MCF 10A (cell line): Measurements from ENCODE around the gene GLDN. TPM values are rescaled to one million over a fixed set of nuclear protein-coding genes. Genes with fewer than 3 reads are reported as not detected.

Experiments
- BruUV-seq: library from RNA; stranded (reverse); fragments of 400-500 nt; replicated peaks from 2 replicates; lab custom pipeline; 2021; lab: Mats Ljungman, UMichigan
- CTCF ChIA-PET: fragments of 300-600 bp; sonication (Branson Sonifier 250); formaldehyde crosslinking; extraction: SDS; loops from one replicate; lab custom pipeline; 2021; ENCODE audit warnings: antibody characterized with exemption, inconsistent platforms; lab: Yijun Ruan, JAX
- POLR2A ChIA-PET: fragments of 300-600, 350-650 bp; sonication (Branson Sonifier 250); formaldehyde crosslinking; extraction: SDS; loops from one replicate; lab custom pipeline; 2020; ENCODE audit warnings: antibody characterized with exemption, inconsistent platforms; lab: Yijun Ruan, JAX
- DNase-seq: peaks from one replicate; pipeline ENCODE4 v3.0.0-alpha.2; 2018; ENCODE audit not compliant: unreplicated experiment
- H3K27ac Mint-ChIP-seq: one replicate; pipeline ENCODE4 v1.8.0; 2022; ENCODE audit warnings: mild to moderate bottlenecking, low read depth, mixed read lengths; ENCODE audit not compliant: unreplicated experiment
- H3K27me3 Mint-ChIP-seq: one replicate; pipeline ENCODE4 v1.8.0; 2022; ENCODE audit warnings: mixed read lengths; ENCODE audit not compliant: insufficient read depth, unreplicated experiment
- H3K36me3 Mint-ChIP-seq: one replicate; pipeline ENCODE4 v1.8.0; 2022; ENCODE audit warnings: mild to moderate bottlenecking, moderate library complexity, mixed read lengths; ENCODE audit not compliant: insufficient read depth, unreplicated experiment
- H3K4me1 Mint-ChIP-seq: one replicate; pipeline ENCODE4 v1.8.0; 2022; ENCODE audit warnings: mixed read lengths; ENCODE audit not compliant: insufficient read depth, unreplicated experiment
- H3K4me3 Mint-ChIP-seq: one replicate; pipeline ENCODE4 v1.8.0; 2022; ENCODE audit warnings: mild to moderate bottlenecking, moderate library complexity, mixed read lengths; ENCODE audit not compliant: unreplicated experiment
- H3K9me3 Mint-ChIP-seq: one replicate; pipeline ENCODE4 v1.8.0; 2022; ENCODE audit warnings: mixed read lengths; ENCODE audit not compliant: unreplicated experiment
- intact Hi-C: fragments of 100-400 bp; cut with micrococcal nuclease; formaldehyde crosslinking; loops from 2 replicates; pipeline ENCODE4 v1.14.1; 2022
- total RNA-seq: library from RNA; stranded (reverse); gene quantifications from 2 replicates; pipeline ENCODE4 v1.2.3, GENCODE V29; 2022
- TF ChIP-seq, protein P1 (sequence below): fragments of 200-600 bp; IDR thresholded peaks from one replicate; pipeline ENCODE4 v1.8.0; 2022; ENCODE audit warnings: antibody characterized with exemption, mild to moderate bottlenecking; ENCODE audit not compliant: unreplicated experiment

The GLDN gene
- total RNA-seq, 1 experiment from 2014 or later = not detected

DNA sequence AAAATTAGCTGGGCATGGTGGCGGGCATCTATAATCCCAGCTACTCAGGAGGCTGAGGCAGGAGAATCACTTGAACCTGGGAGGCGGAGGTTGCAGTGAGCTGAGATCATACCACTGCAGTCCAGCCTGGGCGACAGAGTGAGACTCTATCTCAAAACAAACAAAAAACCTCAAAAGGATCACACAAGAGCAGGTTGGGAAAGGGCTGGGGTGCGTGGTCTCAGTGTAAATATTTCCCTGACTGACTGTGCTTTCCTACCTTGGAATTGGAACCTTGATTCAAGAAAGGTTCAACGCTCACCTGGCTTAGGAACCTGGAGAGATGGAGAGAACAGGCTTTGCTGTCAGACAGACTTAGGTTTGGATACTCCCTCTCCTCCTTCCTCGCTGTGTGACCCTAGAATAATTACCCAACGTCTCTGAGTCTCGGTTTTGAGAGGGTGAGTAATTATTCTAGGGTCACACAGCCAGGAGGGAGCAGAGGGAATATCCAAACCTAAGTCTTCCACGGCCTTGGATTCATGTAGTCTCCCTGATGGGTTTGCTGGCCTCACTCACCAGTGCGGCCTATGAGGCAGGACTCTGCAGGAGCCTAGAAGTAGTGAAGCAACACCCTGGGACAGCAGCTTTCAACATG, 27.7 kb upstream of the GLDN start:
- H3K27me3 Mint-ChIP-seq = no peaks in the 10 kb centered on the region
- no TSS peak for BruUV-seq
- CTCF ChIA-PET = interaction anchor here (0.6 kb wide), 1 partner anchor 677 kb away, joined by 6 read pairs; no protein-coding TSS in a partner anchor
- no peak overlapping the region for H3K27ac Mint-ChIP-seq
- no peak overlapping the region for H3K4me3 Mint-ChIP-seq
- TF ChIP-seq, protein P1, sequence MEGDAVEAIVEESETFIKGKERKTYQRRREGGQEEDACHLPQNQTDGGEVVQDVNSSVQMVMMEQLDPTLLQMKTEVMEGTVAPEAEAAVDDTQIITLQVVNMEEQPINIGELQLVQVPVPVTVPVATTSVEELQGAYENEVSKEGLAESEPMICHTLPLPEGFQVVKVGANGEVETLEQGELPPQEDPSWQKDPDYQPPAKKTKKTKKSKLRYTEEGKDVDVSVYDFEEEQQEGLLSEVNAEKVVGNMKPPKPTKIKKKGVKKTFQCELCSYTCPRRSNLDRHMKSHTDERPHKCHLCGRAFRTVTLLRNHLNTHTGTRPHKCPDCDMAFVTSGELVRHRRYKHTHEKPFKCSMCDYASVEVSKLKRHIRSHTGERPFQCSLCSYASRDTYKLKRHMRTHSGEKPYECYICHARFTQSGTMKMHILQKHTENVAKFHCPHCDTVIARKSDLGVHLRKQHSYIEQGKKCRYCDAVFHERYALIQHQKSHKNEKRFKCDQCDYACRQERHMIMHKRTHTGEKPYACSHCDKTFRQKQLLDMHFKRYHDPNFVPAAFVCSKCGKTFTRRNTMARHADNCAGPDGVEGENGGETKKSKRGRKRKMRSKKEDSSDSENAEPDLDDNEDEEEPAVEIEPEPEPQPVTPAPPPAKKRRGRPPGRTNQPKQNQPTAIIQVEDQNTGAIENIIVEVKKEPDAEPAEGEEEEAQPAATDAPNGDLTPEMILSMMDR = no peak
- intact Hi-C loops = no loop called here
- H3K9me3 Mint-ChIP-seq = no peaks in the 10 kb centered on the region
- POLR2A ChIA-PET = no interaction called here
- no peak for DNase-seq
- no peaks in the 10 kb centered on the region for H3K36me3 Mint-ChIP-seq
- peaks cover 7% of the 10 kb centered on the region for H3K4me1 Mint-ChIP-seq

GRCh38 chr15:51314391-51315337, 26.8 kb upstream of the GLDN start:
- Mint-ChIP-seq H3K36me3 (no peaks in the 10 kb centered on the region), H3K27ac (no peak overlapping the region), H3K4me3 (no peak overlapping the region), H3K27me3 (no peaks in the 10 kb centered on the region), H3K9me3 (no peaks in the 10 kb centered on the region), H3K4me1 (peaks cover 7% of the 10 kb centered on the region)
- BruUV-seq = no TSS peak
- ChIA-PET CTCF (no interaction called here), POLR2A (no interaction called here)
- TF ChIP-seq, protein P1 = no peak
- DNase-seq = no peak
- intact Hi-C loops = no loop called here

- no peaks in the 10 kb centered on the region for H3K36me3 Mint-ChIP-seq
- DNase-seq = no peak
- intact Hi-C loops = no loop called here
- H3K27ac Mint-ChIP-seq = no peak overlapping the region
- peaks cover 7% of the 10 kb centered on the region for H3K4me1 Mint-ChIP-seq
- H3K27me3 Mint-ChIP-seq = no peaks in the 10 kb centered on the region
- no peaks in the 10 kb centered on the region for H3K9me3 Mint-ChIP-seq
- ChIA-PET CTCF (no interaction called here), POLR2A (interaction anchor here (1.1 kb wide), 1 partner anchor 10 kb away, joined by 3 read pairs; no protein-coding TSS in a partner anchor)
- BruUV-seq = no TSS peak
- TF ChIP-seq, protein P1 = no peak
- H3K4me3 Mint-ChIP-seq = no peak overlapping the region
These were observed 25.7 kb upstream of the GLDN start for GRCh38 chr15:51315726-51316125.

DNA sequence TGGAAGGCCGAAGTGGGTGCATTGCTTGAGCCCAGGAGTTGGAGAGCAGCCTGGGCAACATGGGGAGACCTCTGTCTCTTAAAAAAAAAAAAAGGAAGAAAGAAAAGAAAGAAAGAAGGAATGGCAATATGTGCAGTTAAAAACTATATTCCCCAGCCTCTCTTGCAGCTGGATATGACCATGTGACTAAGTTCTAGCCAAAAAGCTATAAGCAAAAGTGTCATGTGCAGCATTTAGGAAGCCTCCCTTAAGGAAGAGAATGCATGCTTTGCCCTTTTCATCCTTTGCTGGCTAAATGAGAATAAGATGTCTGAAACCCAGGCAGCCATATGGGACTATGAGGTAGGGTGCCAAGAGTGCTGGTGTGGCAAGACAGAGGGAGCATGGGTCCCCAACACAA, 24.8 kb upstream of the GLDN start:
- Mint-ChIP-seq H3K27ac (no peak overlapping the region), H3K27me3 (no peaks in the 10 kb centered on the region), H3K9me3 (no peaks in the 10 kb centered on the region), H3K4me1 (peaks cover 7% of the 10 kb centered on the region), H3K4me3 (no peak overlapping the region), H3K36me3 (no peaks in the 10 kb centered on the region)
- ChIA-PET POLR2A (interaction anchor here (1.1 kb wide), 1 partner anchor 11 kb away, joined by 3 read pairs; no protein-coding TSS in a partner anchor), CTCF (no interaction called here)
- TF ChIP-seq, protein P1 = no peak
- no TSS peak for BruUV-seq
- intact Hi-C loops = no loop called here
- DNase-seq = no peak
